Adipose tissue (tissue), 3 donors: Measurements from ENCODE around the gene PUS10. TPM values are rescaled to one million over a fixed set of nuclear protein-coding genes. Genes with fewer than 3 reads are reported as not detected.

ENCODE experiments used
- polyA plus RNA-seq, 3 donors: library from polyadenylated mRNA; stranded (reverse); fragments of 200-250 nt; gene quantifications; one replicate each; pipeline ENCODE4 v1.2.3, GENCODE V29; 2013
- donor health status: healthy with polysubstance abuse.
- donor health status: Bipolar disorder and iron deficiency.
- donor health status: healthy.

Gene PUS10
- polyA plus RNA-seq, 3 donors, result 2.5 to 3.6 (median 2.8) TPM

Other genes starting within 250 kb of the PUS10 start
- gene REL, start 136.7 kb downstream of the PUS10 start, polyA plus RNA-seq, result 1 to 10 TPM; 1.8 to 8.5 (median 6.3) TPM
- 10 to 100 TPM in 2 of 3 donors, 1 to 10 TPM in 1; 6.0 to 12.5 (median 10.3) TPM for gene PEX13, start 535 bp downstream of the PUS10 start, polyA plus RNA-seq
- 1 to 10 TPM; 1.9 to 4.6 (median 2.8) TPM for gene SANBR, start 47.6 kb upstream of the PUS10 start, polyA plus RNA-seq
- gene C2orf74, start 143.9 kb upstream of the PUS10 start, polyA plus RNA-seq, result 10 to 100 TPM; 11.4 to 33.6 (median 15.2) TPM